H1 (cell line): ENCODE measurements around the gene RILPL1. TPM values are rescaled to one million over a fixed set of nuclear protein-coding genes. Genes with fewer than 3 reads are reported as not detected.

Source experiments
- BACH1 ChIP-seq: IDR thresholded peaks from 2 replicates; pipeline ENCODE4 v1.6.1; 2012; ENCODE audit warnings: low read length, improper control_type of control experiment
- BRCA1 ChIP-seq: IDR thresholded peaks from 2 replicates; pipeline ENCODE4 v1.6.1; 2012; ENCODE audit warnings: low read depth, low read length, improper control_type of control experiment
- FOSL1 ChIP-seq: IDR thresholded peaks from 2 replicates; pipeline ENCODE4 v1.6.1; 2011; ENCODE audit warnings: mild to moderate bottlenecking, low read depth, low read length, moderate library complexity; ENCODE audit not compliant: insufficient read depth
- HDAC6 ChIP-seq: IDR thresholded peaks from one replicate; pipeline ENCODE4 v1.7.1; 2012; ENCODE audit warnings: low read depth, mild to moderate bottlenecking, inconsistent platforms, low read length, moderate library complexity
- JUN ChIP-seq: IDR thresholded peaks from 2 replicates; pipeline ENCODE4 v1.6.1; 2011; ENCODE audit warnings: low read depth, mild to moderate bottlenecking, improper control_type of control experiment, low read length
- KDM4A ChIP-seq: IDR thresholded peaks from one replicate; pipeline ENCODE4 v1.7.1; 2012; ENCODE audit warnings: low read depth, mild to moderate bottlenecking, moderate library complexity, low read length, inconsistent platforms; ENCODE audit not compliant: severe bottlenecking
- RNF2 ChIP-seq: fragments of 200-900, 300-1000 bp; sonication (generic); IDR thresholded peaks from 2 replicates; pipeline ENCODE4 v1.7.1; 2016; ENCODE audit warnings: borderline replicate concordance, low read depth, mild to moderate bottlenecking, antibody characterized with exemption, low read length; ENCODE audit not compliant: poor library complexity, severe bottlenecking; ENCODE audit errors: missing control alignments
- SP2 ChIP-seq: IDR thresholded peaks from 2 replicates; pipeline ENCODE4 v1.6.1; 2012; ENCODE audit warnings: mild to moderate bottlenecking, low read length, inconsistent platforms
- SRF ChIP-seq: IDR thresholded peaks from 2 replicates; pipeline ENCODE4 v1.6.1; 2011; ENCODE audit warnings: mild to moderate bottlenecking, low read depth, low read length, moderate library complexity
- polyA plus RNA-seq, 7 experiments: library from polyadenylated mRNA; depleted of rRNA in 3 of 7; stranded (reverse) in 5 of 7; unstranded in 2 of 7; fragments of >200 nt in 5 of 7; fragments of 200-250 nt in 2 of 7; gene quantifications; 1 replicate in 5 of 7; 2 replicates in 1 of 7; 4 replicates in 1 of 7; pipeline versions ENCODE4 v1.2.1 to v1.2.3, GENCODE V29; 2011 to 2013; ENCODE audit warnings: missing spikeins in 2 of 7, mixed read lengths in 2 of 7
- total RNA-seq: library from RNA; stranded (reverse); fragmentation: NEBNext Ultra II Directional; extraction: Animal tissue kit (Norgen Biotek cat#: 25700); gene quantifications from 2 replicates; pipeline ENCODE4 v1.2.1, GENCODE V29; 2021
- TF ChIP-seq, protein P1 (sequence below): fragments of 300-600 bp; sonication (generic); IDR thresholded peaks from 2 replicates; pipeline ENCODE4 v1.7.1; 2012; ENCODE audit warnings: low read length, moderate library complexity, mild to moderate bottlenecking, inconsistent platforms; ENCODE audit not compliant: insufficient replicate concordance

The RILPL1 gene
- total and polyA plus RNA-seq, 2 of the 8 experiments (the other 6 are each of a cell fraction or from before 2014, with no cell fraction given) = 6.7 to 9.4 TPM

- TF ChIP-seq, protein P1, sequence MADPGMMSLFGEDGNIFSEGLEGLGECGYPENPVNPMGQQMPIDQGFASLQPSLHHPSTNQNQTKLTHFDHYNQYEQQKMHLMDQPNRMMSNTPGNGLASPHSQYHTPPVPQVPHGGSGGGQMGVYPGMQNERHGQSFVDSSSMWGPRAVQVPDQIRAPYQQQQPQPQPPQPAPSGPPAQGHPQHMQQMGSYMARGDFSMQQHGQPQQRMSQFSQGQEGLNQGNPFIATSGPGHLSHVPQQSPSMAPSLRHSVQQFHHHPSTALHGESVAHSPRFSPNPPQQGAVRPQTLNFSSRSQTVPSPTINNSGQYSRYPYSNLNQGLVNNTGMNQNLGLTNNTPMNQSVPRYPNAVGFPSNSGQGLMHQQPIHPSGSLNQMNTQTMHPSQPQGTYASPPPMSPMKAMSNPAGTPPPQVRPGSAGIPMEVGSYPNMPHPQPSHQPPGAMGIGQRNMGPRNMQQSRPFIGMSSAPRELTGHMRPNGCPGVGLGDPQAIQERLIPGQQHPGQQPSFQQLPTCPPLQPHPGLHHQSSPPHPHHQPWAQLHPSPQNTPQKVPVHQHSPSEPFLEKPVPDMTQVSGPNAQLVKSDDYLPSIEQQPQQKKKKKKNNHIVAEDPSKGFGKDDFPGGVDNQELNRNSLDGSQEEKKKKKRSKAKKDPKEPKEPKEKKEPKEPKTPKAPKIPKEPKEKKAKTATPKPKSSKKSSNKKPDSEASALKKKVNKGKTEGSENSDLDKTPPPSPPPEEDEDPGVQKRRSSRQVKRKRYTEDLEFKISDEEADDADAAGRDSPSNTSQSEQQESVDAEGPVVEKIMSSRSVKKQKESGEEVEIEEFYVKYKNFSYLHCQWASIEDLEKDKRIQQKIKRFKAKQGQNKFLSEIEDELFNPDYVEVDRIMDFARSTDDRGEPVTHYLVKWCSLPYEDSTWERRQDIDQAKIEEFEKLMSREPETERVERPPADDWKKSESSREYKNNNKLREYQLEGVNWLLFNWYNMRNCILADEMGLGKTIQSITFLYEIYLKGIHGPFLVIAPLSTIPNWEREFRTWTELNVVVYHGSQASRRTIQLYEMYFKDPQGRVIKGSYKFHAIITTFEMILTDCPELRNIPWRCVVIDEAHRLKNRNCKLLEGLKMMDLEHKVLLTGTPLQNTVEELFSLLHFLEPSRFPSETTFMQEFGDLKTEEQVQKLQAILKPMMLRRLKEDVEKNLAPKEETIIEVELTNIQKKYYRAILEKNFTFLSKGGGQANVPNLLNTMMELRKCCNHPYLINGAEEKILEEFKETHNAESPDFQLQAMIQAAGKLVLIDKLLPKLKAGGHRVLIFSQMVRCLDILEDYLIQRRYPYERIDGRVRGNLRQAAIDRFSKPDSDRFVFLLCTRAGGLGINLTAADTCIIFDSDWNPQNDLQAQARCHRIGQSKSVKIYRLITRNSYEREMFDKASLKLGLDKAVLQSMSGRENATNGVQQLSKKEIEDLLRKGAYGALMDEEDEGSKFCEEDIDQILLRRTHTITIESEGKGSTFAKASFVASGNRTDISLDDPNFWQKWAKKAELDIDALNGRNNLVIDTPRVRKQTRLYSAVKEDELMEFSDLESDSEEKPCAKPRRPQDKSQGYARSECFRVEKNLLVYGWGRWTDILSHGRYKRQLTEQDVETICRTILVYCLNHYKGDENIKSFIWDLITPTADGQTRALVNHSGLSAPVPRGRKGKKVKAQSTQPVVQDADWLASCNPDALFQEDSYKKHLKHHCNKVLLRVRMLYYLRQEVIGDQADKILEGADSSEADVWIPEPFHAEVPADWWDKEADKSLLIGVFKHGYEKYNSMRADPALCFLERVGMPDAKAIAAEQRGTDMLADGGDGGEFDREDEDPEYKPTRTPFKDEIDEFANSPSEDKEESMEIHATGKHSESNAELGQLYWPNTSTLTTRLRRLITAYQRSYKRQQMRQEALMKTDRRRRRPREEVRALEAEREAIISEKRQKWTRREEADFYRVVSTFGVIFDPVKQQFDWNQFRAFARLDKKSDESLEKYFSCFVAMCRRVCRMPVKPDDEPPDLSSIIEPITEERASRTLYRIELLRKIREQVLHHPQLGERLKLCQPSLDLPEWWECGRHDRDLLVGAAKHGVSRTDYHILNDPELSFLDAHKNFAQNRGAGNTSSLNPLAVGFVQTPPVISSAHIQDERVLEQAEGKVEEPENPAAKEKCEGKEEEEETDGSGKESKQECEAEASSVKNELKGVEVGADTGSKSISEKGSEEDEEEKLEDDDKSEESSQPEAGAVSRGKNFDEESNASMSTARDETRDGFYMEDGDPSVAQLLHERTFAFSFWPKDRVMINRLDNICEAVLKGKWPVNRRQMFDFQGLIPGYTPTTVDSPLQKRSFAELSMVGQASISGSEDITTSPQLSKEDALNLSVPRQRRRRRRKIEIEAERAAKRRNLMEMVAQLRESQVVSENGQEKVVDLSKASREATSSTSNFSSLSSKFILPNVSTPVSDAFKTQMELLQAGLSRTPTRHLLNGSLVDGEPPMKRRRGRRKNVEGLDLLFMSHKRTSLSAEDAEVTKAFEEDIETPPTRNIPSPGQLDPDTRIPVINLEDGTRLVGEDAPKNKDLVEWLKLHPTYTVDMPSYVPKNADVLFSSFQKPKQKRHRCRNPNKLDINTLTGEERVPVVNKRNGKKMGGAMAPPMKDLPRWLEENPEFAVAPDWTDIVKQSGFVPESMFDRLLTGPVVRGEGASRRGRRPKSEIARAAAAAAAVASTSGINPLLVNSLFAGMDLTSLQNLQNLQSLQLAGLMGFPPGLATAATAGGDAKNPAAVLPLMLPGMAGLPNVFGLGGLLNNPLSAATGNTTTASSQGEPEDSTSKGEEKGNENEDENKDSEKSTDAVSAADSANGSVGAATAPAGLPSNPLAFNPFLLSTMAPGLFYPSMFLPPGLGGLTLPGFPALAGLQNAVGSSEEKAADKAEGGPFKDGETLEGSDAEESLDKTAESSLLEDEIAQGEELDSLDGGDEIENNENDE = no peak
- TF ChIP-seq RNF2 (no peak), SRF (no peak), BRCA1 (no peak), SP2 (no peak), BACH1 (no peak), FOSL1 (no peak), HDAC6 (no peak), JUN (no peak), KDM4A (peak; percentile 69)
Observed at GRCh38 chr12:123457980-123458779, 75.3 kb downstream of the RILPL1 start, which contains the start of gene SNRNP35 (continued).
